K562 (cell line): ENCODE measurements around the gene ADAM15. TPM values are rescaled to one million over a fixed set of nuclear protein-coding genes. Genes with fewer than 3 reads are reported as not detected.

Experiments used
- AFF4 ChIP-seq: sonication (generic); formaldehyde crosslinking; IDR thresholded peaks from 2 replicates; pipeline ENCODE4 v1.8.0; 2023; ENCODE audit warnings: mild to moderate bottlenecking, missing genetic modification reagents
- BDP1 ChIP-seq: IDR thresholded peaks from 3 replicates; pipeline ENCODE4 v1.6.1; 2011; ENCODE audit not compliant: insufficient read length, insufficient read depth
- BRD4 ChIP-seq: fragments of 200-600 bp; sonication (generic); IDR thresholded peaks from 2 replicates; pipeline ENCODE4 v1.6.1; 2017; ENCODE audit warnings: inconsistent platforms
- CBFA2T2 ChIP-seq: fragments of 450-650 bp; conservative IDR thresholded peaks from 2 replicates; pipeline ENCODE4 v1.6.1; 2017; ENCODE audit warnings: mild to moderate bottlenecking
- FOS ChIP-seq: IDR thresholded peaks from 3 replicates; pipeline ENCODE4 v1.6.1; 2011; ENCODE audit not compliant: insufficient read length; ENCODE audit errors: extremely low read depth
- GATAD2A ChIP-seq: fragments of 450-650 bp; IDR thresholded peaks from 2 replicates; pipeline ENCODE4 v1.6.1; 2017
- KDM1A ChIP-seq, 2 experiments: fragments of 450-650 bp; IDR thresholded peaks; 2 replicates each; pipeline ENCODE4 v1.6.1; 2016; ENCODE audit warnings: mild to moderate bottlenecking in 2 of 2
- MAFG ChIP-seq: fragments of 450-650 bp; conservative IDR thresholded peaks from 2 replicates; pipeline ENCODE4 v1.6.1; 2016; ENCODE audit warnings: missing genetic modification characterization, missing compliant biosample characterization
- MNT ChIP-seq, 2 experiments: fragments of 450-650 bp; conservative IDR thresholded peaks; 2 replicates each; pipeline ENCODE4 v1.6.1; 2017; ENCODE audit warnings: mild to moderate bottlenecking in 2 of 2, moderate library complexity in 2 of 2
- NR2C1 ChIP-seq, 2 experiments: fragments of 450-650 bp; IDR thresholded peaks; 2 replicates each; pipeline ENCODE4 v1.6.1; 2017; ENCODE audit warnings: mild to moderate bottlenecking in 2 of 2, antibody characterized with exemption in 1 of 2, inconsistent platforms in 1 of 2, missing compliant biosample characterization in 1 of 2, missing genetic modification characterization in 1 of 2
- RBBP5 ChIP-seq: fragments of 200-600 bp; sonication (generic); IDR thresholded peaks from 2 replicates; pipeline ENCODE4 v1.6.1; 2012; ENCODE audit warnings: borderline replicate concordance, mild to moderate bottlenecking, low read length, control low read depth, inconsistent platforms; ENCODE audit not compliant: insufficient read depth, poor library complexity, severe bottlenecking
- RREB1 ChIP-seq: fragments of 250-450 bp; sonication (Bioruptor Pico); IDR thresholded peaks from 2 replicates; pipeline ENCODE4 v1.4.0; 2020
- TBP ChIP-seq: optimal IDR thresholded peaks from 2 replicates; pipeline ENCODE3; 2011; ENCODE audit warnings: low read depth, low read length, improper control_type of control experiment
- ZBTB9 ChIP-seq: fragments of 450-650 bp; formaldehyde crosslinking; IDR thresholded peaks from 2 replicates; pipeline ENCODE4 v1.4.0; 2020; ENCODE audit warnings: mild to moderate bottlenecking, moderate library complexity
- polyA plus RNA-seq, 8 experiments: library from polyadenylated mRNA; depleted of rRNA in 4 of 8; stranded (reverse) in 5 of 8; unstranded in 3 of 8; fragments of >200 nt; fragmentation: Nextera tagmentation in 2 of 8; fragmentation: Illumina TruSeq in 1 of 8; extraction: Ambion mirVana in 2 of 8; extraction: Trizol in 1 of 8; gene quantifications; 2 replicates each; pipeline versions ENCODE4 v1.2.1 to v1.2.3, GENCODE V29; 2011 to 2014; ENCODE audit warnings: inconsistent platforms in 1 of 8, missing spikeins in 1 of 8
- total RNA-seq, 7 experiments: library from RNA; depleted of rRNA in 6 of 7; stranded (reverse); fragments of >200 nt in 6 of 7; fragmentation: Illumina TruSeq in 2 of 7; extraction: Trizol in 2 of 7; gene quantifications; 2 replicates each; pipeline versions ENCODE4 v1.2.1 to v1.2.3, GENCODE V29; 2011 to 2021; ENCODE audit warnings: low replicate concordance in 1 of 7

The ADAM15 gene
- total and polyA plus RNA-seq, 9 of the 15 experiments (the other 6 are each of a cell fraction or from before 2014, with no cell fraction given) = 0.69 to 72.3 (median 32.8) TPM

- TF ChIP-seq NR2C1 (IDR thresholded peaks at IDR 0.05) = 0 out of 2 replicates have a peak, but pooled peaks have one; percentile 32
- peak; percentile 27; the same call in 1 of the 2 replicates for TF ChIP-seq NR2C1 (tag; IDR thresholded peaks at IDR 0.05)
- TF ChIP-seq GATAD2A = peak; percentile 99
- TF ChIP-seq KDM1A (IDR thresholded peaks at IDR 0.05) = peak in 1 of 2 experiments; percentile 92; a peak in 2 of 4 replicates
- TF ChIP-seq MNT (conservative IDR thresholded peaks at IDR 0.05) = peak; percentile 74
- no peak for TF ChIP-seq RREB1
- TF ChIP-seq MAFG (tag) = no peak
- 0 out of 2 replicates have a peak, but pooled peaks have one; percentile 66 for TF ChIP-seq AFF4
- TF ChIP-seq FOS = peak; percentile 84
- TF ChIP-seq TBP = peak; percentile 62
- no peak for TF ChIP-seq RBBP5
- TF ChIP-seq CBFA2T2 = no peak
- TF ChIP-seq ZBTB9 (CRISPR knock-in tag) = peak; percentile 50; the same call in 1 of the 2 replicates
- no peak for TF ChIP-seq BDP1
- TF ChIP-seq BRD4 = peak; percentile 97
These were observed 49.2 kb upstream of the ADAM15 start (continued) for GRCh38 chr1:155001675-155002463.
